Suppressor macrophage treated with lipopolysaccharide for 1 hour (primary cell): Measurements from ENCODE around the gene IL1RAPL2.
"Not testable (repeated sequence)": the region's sequence is repeated elsewhere in the genome, so short reads cannot be mapped to it uniquely, and the experiment has no call there.

Source experiments
- DNase-seq, 3 donors: peaks; one replicate each; pipeline ENCODE4 v3.0.0-alpha.2; 2020 to 2022

IL1RAPL2 gene

DNA sequence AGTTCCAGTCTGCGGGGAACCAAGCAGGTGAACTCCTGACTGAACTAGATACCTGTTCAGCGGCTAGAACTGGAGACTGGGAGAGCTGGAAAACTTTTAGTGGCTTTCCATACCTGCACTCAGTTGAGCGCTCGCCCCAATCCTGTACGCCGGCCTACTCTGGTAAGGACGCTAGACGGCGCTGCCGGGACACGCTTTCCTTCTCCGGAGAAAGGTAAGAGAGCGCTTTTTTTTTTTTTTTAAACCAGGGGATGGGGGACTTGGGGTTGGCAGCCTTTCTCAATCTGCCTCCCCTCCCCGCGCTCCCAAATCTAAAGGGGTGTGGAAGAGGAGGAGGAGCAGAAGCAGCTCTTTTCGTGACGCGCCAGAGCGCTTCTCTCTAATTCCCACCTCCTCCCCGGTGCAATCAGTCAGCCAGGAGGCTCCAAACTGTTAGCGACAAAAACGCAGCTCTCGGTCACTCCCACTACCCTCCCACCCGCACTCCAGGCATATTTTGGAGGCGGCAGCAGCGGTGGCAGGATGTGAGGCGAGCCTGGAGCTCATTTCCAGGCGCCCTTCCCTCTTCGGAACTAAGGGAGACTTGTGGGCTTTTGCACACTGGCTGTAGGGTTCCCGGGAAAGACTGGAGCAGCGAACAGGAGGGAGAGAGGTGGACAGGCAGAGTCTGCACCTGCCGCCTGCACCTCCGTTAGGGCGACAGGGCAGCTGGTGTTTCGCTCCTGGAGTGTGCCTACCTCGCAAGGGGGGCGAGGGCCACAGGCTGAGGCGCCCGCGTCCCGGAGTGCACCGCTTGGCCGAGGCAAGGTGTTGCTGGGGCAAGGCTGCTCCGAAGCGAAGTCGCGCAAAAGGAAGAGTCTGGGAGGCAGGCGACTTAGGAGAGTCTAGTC is at the start of gene IL1RAPL2:
TSS of gene IL1RAPL2 (plus strand) at position 409 of the 890 bp plus-strand sequence.
- DNase-seq, result no peak

DNA sequence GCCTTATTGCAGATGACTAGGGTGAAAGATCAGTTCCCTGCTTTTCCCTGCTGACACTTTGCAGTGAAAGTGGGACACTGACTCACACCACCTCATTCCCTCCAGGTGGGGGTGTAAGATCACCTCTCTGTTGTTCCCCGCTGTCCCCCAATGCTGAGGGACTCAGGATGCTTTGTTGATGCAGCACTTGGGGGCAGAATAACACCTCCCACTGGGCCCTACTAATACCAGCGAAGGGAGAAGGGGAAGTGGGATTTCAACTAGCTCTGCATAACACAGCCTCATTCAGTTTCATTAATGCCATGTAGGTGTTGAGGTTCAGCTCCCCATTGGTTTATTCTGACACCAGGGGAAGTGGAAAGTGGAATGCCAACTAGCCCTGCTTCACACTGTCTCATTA is 43.6 kb upstream of the IL1RAPL2 start:
- DNase-seq, result no peak

DNA sequence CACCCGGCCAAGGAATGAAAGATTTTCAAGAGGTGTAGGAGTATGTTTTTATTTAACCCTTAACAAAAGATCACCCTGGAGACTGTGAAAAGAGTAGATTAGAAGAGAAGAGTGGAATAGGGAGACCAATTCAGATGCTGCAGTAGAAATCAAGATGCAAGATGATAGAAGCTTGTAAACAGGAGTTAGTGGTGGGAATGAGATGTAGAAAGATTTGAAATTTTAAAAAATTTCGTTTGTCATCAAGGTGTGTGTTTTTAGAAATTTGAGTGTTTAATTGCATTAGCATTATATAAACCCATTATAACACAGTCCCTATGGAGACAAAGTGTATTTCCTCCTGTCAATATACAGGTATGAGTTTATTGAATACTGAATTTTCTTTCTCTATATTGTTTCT is 42.1 kb upstream of the IL1RAPL2 start:
- no peak for DNase-seq

DNA sequence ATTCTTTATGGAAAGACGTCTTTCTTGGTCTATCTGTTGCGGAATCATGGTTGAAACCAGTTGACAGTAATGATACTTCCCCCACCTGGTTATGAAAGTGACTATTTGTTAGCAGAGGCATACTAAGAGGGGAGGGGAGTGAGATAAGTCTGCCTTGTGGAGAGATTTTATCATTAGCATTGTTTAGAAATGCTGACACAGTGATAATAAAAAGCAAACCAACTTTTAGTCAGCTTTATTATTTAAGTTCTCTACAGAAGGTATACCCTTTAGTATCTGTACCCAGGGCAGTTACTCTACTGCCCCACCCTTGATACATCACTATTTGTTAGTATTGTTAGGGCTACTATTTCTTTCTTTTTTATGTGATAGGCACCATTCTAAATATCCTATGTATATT is 26.9 kb upstream of the IL1RAPL2 start:
- no peak for DNase-seq

DNA sequence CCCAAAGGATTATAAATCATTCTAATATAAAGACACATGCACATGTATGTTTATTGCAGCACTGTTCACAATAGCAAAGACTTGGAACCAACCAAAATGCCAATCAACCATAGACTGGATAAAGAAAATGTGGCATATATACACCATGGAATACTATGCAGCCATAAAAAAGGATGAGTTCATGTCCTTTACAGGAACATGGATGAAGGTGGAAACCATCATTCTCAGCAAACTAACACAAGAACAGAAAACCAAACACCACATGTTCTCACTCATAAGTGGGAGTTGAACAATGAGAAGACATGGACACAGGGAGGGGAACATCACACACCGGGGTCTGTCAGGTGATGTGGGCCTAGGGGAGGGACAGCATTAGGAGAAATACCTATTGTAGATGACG is 23.6 kb upstream of the IL1RAPL2 start:
- not testable (repeated sequence) for DNase-seq

DNA sequence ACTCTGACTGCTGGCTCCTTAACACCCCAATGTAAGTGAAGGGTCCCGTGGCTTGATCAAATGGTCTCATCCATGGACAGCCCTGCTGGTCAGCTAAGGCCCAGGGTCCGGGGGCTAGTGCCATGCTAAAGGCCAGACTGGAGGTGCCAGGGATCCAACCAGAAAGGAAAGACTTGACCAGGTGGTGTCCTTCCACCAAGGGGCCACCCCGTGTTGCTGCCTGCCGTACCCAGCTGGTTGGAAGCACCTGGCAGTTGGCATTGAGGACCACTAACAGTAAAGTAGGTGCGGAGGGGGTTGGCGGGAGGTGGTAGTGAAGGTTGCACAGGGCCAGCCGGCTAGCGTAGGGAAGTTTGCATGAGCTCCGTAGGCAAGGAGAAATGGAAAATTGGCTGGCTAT is 1.7 kb upstream of the IL1RAPL2 start:
- no peak for DNase-seq

DNA sequence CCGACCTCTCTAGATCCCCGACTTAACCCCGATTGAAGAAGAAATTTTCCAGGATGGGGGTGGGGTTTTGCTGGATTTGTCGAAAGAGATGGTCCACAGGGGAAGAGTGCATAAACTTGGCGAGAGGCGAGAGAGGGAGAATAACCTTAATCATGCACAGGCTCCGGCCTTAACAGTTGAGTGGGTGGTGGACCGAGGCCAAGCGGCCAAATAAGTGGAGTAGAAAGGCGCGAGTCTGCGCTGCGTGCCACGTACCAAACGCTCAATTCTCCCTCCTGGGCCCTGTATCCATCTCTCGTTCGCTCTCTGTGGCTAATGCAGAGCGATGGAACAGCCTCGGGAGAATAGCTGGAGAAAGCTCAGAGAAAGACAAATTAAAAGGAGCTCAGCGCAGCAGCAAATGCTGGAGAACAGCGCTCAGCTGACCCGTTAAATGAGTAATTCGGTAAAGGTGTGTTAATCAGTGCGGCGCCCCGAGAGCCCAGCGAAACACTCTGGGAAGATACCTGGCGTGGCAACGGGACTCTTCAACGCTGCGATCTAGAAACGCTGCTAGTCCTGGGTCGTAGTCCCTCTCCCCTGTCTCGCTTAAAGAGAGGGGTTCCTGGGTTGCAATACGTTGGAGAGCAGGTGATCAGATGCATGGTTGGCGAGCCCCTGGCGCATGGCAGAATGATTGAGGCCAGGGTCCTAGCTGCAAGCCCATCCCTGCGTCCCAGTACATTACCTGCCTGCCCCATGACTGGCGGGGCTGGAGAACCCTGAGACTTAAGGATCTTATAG is 887 bp upstream of the IL1RAPL2 start:
- no peak for DNase-seq

DNA sequence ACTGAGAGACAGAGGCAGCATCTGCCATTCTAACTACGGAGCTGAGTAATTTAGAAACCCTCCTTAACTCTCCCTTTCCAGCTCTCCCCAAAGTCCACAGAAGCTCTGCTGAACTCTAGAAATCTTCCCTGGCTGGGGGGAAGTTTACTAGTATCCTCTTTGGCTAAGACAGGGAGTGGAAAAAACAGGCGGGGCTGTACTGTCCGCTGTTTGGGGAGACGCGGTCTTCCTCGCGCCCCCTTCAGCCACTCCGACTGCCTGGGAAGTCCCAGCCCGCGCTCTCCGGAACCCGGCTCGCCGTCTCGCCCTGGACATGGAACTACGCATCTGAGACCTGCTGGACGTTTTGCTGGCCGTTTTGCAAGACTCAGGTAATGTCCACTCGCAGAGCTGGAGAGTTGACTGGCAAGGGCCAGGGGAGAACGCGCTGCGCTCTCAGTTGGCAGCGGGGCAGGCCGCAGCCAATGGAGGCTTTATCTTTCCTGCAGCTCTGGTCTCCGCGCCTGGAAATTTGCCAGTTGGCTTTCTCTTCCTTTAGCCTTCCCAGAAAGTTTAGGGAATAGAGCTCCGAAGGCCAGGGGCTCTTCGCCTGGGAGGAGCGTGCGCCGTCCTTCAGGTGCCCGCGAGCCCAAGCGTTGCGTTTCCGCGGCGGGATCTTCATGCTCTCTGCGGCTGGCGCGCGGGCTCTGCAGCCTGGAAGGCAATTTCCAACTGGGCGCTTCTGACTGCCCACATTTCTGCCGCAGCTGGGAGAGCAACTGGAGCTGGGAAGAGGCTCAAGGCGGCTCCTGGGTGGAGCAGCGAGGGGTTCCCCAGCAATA is 892 bp downstream of the IL1RAPL2 start:
- no peak for DNase-seq

DNA sequence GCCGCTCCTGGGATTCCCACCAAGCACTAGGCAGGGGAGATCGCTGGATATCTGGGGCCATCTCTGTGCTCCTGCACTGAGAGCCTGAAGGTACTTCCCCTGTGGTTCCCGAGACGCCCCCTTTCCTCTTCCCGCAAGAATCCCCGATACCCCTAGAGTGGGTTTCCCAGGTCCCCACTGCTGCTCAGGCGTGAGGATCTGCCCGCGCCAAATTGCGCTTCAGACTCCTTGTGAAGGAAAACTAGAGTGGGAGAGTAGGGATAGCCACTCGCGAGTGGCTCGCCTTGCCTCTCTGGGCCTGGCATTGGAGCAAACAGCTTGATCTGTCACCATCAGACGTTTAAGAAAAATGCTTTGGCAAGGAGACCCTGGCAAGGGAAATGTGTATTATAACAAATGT is 1.5 kb downstream of the IL1RAPL2 start:
- no peak for DNase-seq

DNA sequence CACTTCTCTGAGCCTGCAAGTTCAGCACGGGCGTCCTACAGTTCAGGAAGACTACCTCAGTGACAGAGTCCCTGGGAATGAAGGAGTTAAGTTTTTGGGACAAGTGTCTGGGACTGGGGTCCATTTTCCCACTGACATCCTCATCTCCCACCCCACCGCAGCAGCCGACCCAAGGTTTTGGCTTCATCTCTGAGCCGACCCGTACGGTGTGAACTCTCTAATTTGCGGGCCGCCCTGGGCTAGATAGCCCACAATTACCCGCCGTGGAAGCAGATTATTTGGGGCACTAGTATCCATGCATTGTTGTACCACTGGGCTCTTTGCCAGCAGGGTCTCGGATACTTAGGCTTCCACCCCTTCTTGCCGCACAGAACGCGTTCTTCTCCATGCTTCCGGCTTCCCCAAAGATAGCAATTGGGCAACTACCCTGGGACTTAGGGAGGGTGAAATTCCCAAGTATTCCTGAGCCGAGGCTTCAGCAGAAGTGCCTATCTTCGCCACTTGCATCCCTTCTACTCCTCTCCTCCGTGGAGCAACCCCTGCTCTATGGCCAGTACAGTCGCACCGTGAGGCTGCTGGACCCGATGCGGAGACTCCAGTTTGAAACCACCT is 2.4 kb downstream of the IL1RAPL2 start:
- DNase-seq, result no peak

DNA sequence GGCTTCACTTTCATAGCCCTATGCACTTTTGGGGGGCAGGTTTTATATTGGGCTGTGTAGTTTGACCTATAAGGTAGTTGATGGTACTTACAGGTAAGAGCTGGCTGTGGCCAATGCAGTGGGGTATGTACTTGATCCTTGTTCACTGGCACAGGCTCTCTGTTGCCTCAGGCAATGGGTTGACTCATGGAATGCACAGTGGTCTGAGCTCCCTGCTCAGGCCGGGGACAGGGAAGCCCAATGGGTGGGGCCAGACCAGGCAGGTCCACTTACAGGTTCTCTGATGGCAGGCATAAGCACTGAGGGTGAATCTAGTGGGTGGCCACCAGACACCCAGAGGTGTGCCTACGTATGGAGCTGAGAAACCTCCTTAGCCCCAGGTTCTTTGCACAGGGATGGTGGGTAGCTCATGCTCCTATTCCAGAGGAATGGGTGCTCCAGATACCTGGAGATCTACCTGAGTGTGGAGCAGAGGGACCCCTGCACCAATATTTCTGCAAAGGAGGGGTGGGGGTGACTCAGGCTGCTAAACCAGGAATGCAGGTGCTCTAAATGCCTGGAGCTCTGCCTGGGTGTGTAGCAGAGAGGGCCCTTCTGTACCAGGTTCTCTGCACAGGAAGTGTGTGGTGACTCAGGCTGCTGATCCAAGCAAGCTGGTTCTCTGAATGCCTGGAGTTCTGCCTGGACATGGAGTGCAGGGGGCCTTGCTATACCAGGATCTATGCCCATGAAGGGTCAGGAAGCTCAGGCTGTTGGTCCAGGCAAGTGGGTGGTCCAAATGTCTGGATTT is 52.3 kb downstream of the IL1RAPL2 start:
- no peak for DNase-seq

DNA sequence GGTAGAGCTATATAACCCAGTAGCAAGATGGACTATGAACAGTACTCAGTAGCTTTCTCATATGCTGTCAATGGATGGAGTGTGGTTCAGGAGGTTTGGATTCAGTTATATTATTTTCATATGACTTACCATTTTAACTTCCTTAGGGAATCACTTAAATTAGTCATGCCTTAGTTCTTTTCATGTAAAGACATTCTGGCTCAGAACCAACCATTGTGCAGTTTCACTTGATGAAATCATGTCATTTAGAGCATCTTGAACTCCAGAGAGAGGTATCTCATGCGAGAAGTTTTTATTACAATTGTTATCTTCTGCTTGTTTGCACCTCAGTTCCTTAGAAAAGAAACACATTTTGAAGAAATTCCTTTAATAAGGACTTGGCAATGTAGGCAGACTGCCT is 55.8 kb downstream of the IL1RAPL2 start:
- no peak for DNase-seq

DNA sequence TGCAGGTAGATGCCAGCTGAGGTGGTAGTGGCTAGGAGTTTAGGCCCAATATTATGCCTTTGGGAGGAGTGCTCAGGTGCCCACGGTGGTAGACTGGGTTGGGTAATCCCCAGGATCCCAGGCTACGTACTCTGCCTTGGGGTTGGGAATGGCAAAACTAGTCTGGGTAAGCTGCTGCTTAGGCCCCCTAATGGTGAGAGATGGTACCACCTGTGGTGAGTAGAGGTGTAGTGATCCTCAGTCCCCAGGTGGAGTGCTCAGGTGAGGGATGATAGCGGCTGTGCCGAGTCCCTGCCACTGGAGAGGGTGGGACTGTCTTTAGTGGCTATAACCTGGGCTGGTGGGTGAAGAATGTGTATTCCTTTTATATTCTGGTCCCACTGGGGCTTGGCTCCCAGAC is 75.2 kb downstream of the IL1RAPL2 start:
- no peak for DNase-seq

DNA sequence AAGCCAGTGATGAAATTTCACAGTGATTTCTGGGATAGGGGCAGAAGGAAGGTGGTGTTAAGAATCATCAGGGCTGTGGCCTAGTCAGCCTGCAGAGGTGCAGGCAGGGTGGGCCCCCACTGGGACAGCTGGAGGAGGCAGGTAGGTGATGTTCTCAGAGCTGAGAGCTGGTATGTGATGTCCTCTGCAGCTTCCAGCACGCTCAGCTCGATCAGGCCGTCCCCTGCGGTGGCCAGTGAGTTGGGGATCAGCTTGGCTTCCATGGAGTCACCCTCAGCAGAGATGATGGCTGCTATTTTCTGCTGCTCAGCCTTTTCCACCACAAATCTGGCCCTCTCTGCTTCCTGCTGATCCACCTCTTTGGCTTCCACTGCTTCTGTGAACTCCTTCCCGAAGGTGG is 81.1 kb downstream of the IL1RAPL2 start:
- DNase-seq, result no peak

DNA sequence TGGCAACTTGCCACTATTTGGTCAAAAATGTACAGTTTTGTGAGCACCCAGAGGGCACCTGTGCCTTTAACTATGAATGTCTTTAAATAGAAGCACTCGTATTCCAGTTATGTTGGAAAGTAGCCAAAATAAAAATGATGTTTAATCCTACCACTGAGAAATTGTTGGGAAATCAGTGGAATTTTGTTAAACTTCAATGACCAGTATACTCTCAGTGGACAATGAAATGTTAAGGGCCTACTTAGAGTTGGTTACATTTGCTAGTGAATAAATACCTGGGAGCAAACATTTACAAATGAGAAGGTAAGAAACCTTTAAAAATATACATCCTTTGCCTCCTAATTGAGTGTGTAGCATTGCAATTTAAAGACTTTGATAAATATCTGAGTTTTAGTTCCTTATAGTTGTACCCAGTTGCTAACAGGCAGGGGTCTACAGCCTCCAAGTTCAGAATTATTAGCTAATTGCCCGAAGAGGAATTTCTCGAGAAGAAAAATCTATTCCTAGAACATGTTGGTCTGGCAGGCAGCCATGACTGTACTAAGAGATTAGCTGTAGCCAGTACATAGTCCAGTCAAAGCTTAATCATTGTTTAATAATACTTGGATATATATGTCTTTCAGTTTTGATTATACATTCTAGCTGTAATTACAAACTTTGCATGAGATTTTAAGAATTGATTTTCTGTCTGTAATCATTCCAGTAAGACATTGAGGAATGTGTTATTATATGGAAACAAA is 93.2 kb downstream of the IL1RAPL2 start:
- DNase-seq, result no peak

DNA sequence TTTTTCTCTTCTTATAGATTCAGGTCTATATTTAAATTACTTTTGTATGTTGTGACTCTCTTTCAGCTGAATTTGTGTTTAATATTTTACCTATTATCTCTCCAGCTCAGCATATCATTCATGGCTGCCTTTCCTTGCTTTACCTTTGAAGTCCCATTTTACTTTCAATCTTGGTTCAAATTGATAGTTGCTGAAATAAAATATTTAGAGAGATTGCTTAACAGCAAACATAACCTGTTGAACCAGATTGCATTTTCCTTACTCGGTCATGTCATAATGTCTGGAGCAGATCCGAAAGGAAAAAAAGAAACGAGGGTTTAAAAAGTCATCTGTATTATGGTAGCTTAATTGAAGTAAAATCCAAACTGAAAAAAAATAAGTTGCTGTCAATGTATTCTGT is 94.1 kb downstream of the IL1RAPL2 start:
- DNase-seq, result no peak

DNA sequence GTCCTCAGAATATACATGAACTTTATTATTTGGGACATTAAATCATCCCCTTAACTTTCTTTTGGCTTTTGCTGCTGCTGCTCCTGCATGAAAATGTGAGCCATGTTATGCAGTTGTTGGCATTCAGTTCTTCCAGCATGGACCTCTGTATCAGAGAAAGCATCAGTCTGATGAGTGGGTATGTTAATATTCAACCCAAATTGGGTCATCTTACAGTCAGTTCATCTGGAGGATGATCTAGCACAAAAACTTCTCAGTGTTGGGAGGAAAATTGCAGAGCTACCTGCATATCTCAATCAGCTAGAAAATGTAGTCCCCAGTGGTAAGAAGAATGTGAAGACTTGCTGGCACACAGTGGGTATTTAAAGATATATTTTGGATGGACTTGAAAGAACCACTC is 96.7 kb downstream of the IL1RAPL2 start:
- no peak for DNase-seq

DNA sequence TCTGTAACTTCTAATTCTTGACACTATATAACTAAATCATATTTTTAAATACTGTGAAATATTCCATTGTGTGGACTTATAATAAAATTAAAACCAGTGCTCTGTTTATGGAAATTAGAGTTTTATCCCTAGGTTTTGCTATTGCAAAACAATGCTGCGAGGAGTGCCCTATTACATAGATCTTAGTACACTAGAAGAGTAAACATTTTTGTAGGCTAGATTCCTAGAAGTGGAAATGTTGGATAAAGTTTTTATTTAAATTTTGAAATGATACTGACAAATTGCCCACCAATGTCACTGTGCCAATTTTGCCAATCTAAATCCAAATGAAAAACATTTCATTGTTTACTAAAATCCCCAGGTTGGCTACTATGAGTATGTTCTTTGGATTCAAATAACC is 99.7 kb downstream of the IL1RAPL2 start:
- no peak for DNase-seq

DNA sequence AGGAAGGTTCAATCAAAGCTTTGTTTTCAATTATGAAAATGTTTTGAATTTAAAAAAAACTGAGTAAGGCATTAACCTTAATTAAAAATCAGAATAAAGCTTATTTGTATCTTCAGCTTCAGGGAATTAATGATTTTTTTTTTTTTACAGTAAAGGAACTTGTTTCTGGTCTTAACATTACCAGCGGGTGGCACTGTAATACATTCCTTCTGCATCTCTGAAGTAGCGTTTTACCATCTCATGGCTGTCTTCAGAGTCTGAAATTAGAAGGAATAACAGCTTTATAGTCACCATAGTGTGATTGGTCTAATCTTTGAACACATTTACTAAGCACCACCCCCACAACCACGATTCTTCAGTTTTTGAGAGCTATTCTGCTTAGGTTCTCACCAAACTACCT is 102.6 kb downstream of the IL1RAPL2 start:
- DNase-seq, result no peak

DNA sequence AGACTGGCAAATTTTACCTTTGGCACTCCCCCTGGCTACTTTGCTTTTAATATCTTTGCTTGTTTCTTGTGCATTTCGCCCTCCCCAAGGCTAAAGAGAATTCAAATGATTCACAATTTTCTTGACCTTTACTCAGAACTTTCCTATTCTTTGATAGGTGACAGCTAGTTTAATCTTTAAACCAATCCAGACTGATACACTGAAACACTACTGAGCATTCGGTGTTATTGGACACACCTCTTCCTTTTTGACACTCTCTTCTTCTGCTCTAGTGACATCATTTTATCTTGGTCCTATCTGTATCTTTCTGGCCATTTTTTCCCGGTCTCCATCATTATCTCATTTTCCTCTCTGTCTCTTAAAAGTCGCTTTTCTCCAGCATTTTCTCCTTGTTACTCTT is 103.1 kb downstream of the IL1RAPL2 start:
- DNase-seq, result no peak

DNA sequence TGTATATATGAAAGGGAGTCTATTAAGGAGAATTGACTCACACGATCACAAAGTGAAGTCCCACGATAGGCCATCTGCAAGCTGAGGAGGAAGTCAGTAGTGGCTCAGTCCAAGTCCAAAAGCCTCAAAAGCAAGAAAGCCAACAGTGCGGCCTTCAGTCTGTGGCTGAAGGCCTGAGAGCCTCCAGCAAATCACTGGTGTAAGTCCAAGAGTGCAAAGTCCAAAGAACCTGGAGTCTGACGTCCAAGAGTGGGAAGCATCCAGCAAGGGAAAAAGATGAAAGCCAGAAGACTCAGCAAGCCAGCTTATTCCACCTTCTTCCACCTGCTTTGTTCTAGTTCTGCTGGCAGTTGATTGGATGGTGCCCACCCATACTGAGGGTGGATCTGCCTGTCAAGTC is 104.1 kb downstream of the IL1RAPL2 start:
- DNase-seq, result no peak
